ENCODE measurements around the gene ETHE1. TPM values are rescaled to one million over a fixed set of nuclear protein-coding genes. Genes with fewer than 3 reads are reported as not detected.

The ETHE1 gene
- polyA plus RNA-seq, 3 donors = 71.2 to 135 (median 111) TPM

GRCh38 chr19:43562698-43563241 is 35.8 kb upstream of the ETHE1 start:
- Histone ChIP-seq H4K20me1 (ENCODE audit: insufficient read depth, low read length) (no peaks in the 10 kb centered on the region), H2AFZ (ENCODE audit: insufficient read depth, low read depth, low read length, poor library complexity, severe bottlenecking) (peak overlapping the region; percentile 51), H3K4me1 (ENCODE audit: control insufficient read depth in 1 of 2, insufficient read depth in 2 of 2, low read length in 2 of 2) (peaks cover 24 to 27% of the 10 kb centered on the region in 2 donors), H3K27me3 (ENCODE audit: control insufficient read depth in 2 of 2, insufficient read depth in 2 of 2, low read length in 2 of 2) (no peaks in the 10 kb centered on the region), H3K79me2 (ENCODE audit: insufficient read depth, low read length) (peaks cover 25% of the 10 kb centered on the region), H3K36me3 (replicated peaks in 1 of 2; ENCODE audit: control insufficient read depth in 1 of 2, insufficient read depth in 2 of 2, low read length in 2 of 2) (peaks cover 5 to 26% of the 10 kb centered on the region in 2 donors), H3K4me2 (replicated peaks; ENCODE audit: extremely low read depth, low read length, poor library complexity, severe bottlenecking) (peak overlapping the region; percentile 30), H3K9ac (ENCODE audit: insufficient read depth, low read length, poor library complexity, severe bottlenecking) (peak overlapping the region; percentile 72), H3K27ac (ENCODE audit: low read depth in 1 of 2, low read length in 2 of 2) (peak overlapping the region; percentile 94 to 98), H3K4me3 (replicated peaks in 1 of 3; ENCODE audit: low read depth in 2 of 3, low read length in 3 of 3) (peak overlapping the region in 1 of 3 experiments; percentile 19), H3K9me3 (replicated peaks in 1 of 2; ENCODE audit: control insufficient read depth in 1 of 2, insufficient read depth in 1 of 2, low read length in 2 of 2) (no peaks in the 10 kb centered on the region)
- H3K4me1 Mint-ChIP-seq = peaks cover 43% of the 10 kb centered on the region
- H3K9me3 Mint-ChIP-seq = peaks cover 0 to 3% (median 0%) of the 10 kb centered on the region in 7 donors
- peak overlapping the region; percentile 90 to 99 (median 96) for H3K27ac Mint-ChIP-seq
- H3K4me3 Mint-ChIP-seq = peak overlapping the region; percentile 41 to 67
- H3K36me3 Mint-ChIP-seq = peaks cover 35 to 47% of the 10 kb centered on the region in 2 donors
- peak; percentile 90 to 96 (median 92) for DNase-seq
- TF ChIP-seq CTCF (IDR thresholded peaks at IDR 0.05) = no peak
- H3K27me3 Mint-ChIP-seq (ENCODE audit: low read depth in 3 of 3) = peaks cover 0 to 4% (median 0%) of the 10 kb centered on the region in 3 donors
- intact Hi-C loops (cut with micrococcal nuclease) = no loop called here
- WGBS (ENCODE audit: insufficient coverage) = 0% methylated on average over 2 of the region's 14 CpGs

- peak; percentile 75 to 89 (median 76) for DNase-seq
- H3K27me3 Mint-ChIP-seq (ENCODE audit: low read depth in 3 of 3) = peaks cover 0 to 4% (median 0%) of the 10 kb centered on the region in 3 donors
- 0% methylated on average over 1 of the region's 6 CpGs for WGBS (ENCODE audit: insufficient coverage)
These were observed 35.3 kb upstream of the ETHE1 start for GRCh38 chr19:43562226-43562697.

More at GRCh38 chr19:43562226-43562697, 35.3 kb upstream of the ETHE1 start:
- Histone ChIP-seq H3K4me3 (replicated peaks in 1 of 3; ENCODE audit: low read depth in 2 of 3, low read length in 3 of 3) (peak overlapping the region in 1 of 3 experiments; percentile 19), H3K27ac (ENCODE audit: low read depth in 1 of 2, low read length in 2 of 2) (peak overlapping the region; percentile 94 to 98), H3K36me3 (replicated peaks in 1 of 2; ENCODE audit: control insufficient read depth in 1 of 2, insufficient read depth in 2 of 2, low read length in 2 of 2) (peaks cover 8 to 32% of the 10 kb centered on the region in 2 donors), H3K9me3 (replicated peaks in 1 of 2; ENCODE audit: control insufficient read depth in 1 of 2, insufficient read depth in 1 of 2, low read length in 2 of 2) (no peaks in the 10 kb centered on the region), H3K4me2 (replicated peaks; ENCODE audit: extremely low read depth, low read length, poor library complexity, severe bottlenecking) (peak overlapping the region; percentile 30), H3K4me1 (ENCODE audit: control insufficient read depth in 1 of 2, insufficient read depth in 2 of 2, low read length in 2 of 2) (peaks cover 24 to 27% of the 10 kb centered on the region in 2 donors), H3K27me3 (ENCODE audit: control insufficient read depth in 2 of 2, insufficient read depth in 2 of 2, low read length in 2 of 2) (no peaks in the 10 kb centered on the region), H4K20me1 (ENCODE audit: insufficient read depth, low read length) (no peaks in the 10 kb centered on the region), H3K79me2 (ENCODE audit: insufficient read depth, low read length) (peaks cover 21% of the 10 kb centered on the region), H2AFZ (ENCODE audit: insufficient read depth, low read depth, low read length, poor library complexity, severe bottlenecking) (peak overlapping the region; percentile 51), H3K9ac (ENCODE audit: insufficient read depth, low read length, poor library complexity, severe bottlenecking) (peak overlapping the region; percentile 72)
- H3K9me3 Mint-ChIP-seq = peaks cover 0 to 3% (median 0%) of the 10 kb centered on the region in 7 donors
- peaks cover 43% of the 10 kb centered on the region for H3K4me1 Mint-ChIP-seq
- TF ChIP-seq CTCF (IDR thresholded peaks at IDR 0.05) = no peak
- peak overlapping the region; percentile 90 to 99 (median 96) for H3K27ac Mint-ChIP-seq
- intact Hi-C loops (cut with micrococcal nuclease) = no loop called here
- peak overlapping the region; percentile 41 to 67 for H3K4me3 Mint-ChIP-seq
- H3K36me3 Mint-ChIP-seq = peaks cover 39 to 52% of the 10 kb centered on the region in 2 donors

All from CD14-positive monocyte (primary cell).